CD8-positive, alpha-beta memory T cell (primary cell): Measurements from ENCODE around the gene PIK3R5. TPM values are rescaled to one million over a fixed set of nuclear protein-coding genes. Genes with fewer than 3 reads are reported as not detected.
A peak's percentile ranks its signal among the peaks of the same experiment; 100 is the strongest.

Source experiments
- CTCF ChIA-PET: fragments of 350-600 bp; sonication (Branson Sonifier 250); formaldehyde crosslinking; loops from one replicate; lab custom pipeline; 2021; ENCODE audit warnings: antibody characterized with exemption; lab: Charles Lee
- POLR2A ChIA-PET: fragments of 350-600 bp; sonication (Branson Sonifier 250); formaldehyde crosslinking; loops from one replicate; lab custom pipeline; 2021; ENCODE audit warnings: antibody characterized with exemption; lab: Charles Lee
- DNase-seq, 5 donors: peaks; one replicate each; pipeline versions ENCODE4 v3.0.0 to v3.0.0-alpha.2; 2020 to 2022; ENCODE audit warnings: mixed read lengths in 1 of 5
- H3K27ac ChIP-seq: one replicate; pipeline ENCODE4 v1.7.0; 2013; ENCODE audit warnings: low read depth, mild to moderate bottlenecking, low read length, moderate library complexity
- H3K27me3 ChIP-seq: 2 replicates; pipeline ENCODE4 v1.7.0; 2013; ENCODE audit warnings: low read length, mild to moderate bottlenecking; ENCODE audit not compliant: insufficient read depth, poor library complexity, severe bottlenecking
- H3K36me3 ChIP-seq: 2 replicates; pipeline ENCODE4 v1.7.0; 2013; ENCODE audit warnings: mild to moderate bottlenecking, low read length, moderate library complexity; ENCODE audit not compliant: insufficient read depth
- H3K4me1 ChIP-seq: 2 replicates; pipeline ENCODE4 v1.7.0; 2013; ENCODE audit warnings: mild to moderate bottlenecking, low read length, moderate library complexity; ENCODE audit not compliant: insufficient read depth
- H3K4me3 ChIP-seq: 2 replicates; pipeline ENCODE4 v1.7.0; 2013; ENCODE audit warnings: mild to moderate bottlenecking, low read length
- H3K9me3 ChIP-seq: 2 replicates; pipeline ENCODE4 v1.7.0; 2013; ENCODE audit warnings: mild to moderate bottlenecking, low read length
- H3K27ac Mint-ChIP-seq, 8 donors: one replicate each; pipeline ENCODE4 v1.8.0; 2020 to 2021; ENCODE audit warnings: mixed read lengths in 8 of 8, mild to moderate bottlenecking in 6 of 8, inconsistent platforms in 3 of 8, moderate library complexity in 3 of 8
- H3K27me3 Mint-ChIP-seq, 2 donors: one replicate each; pipeline ENCODE4 v1.8.0; 2020 to 2021; ENCODE audit warnings: mixed read lengths in 2 of 2, mild to moderate bottlenecking in 1 of 2, moderate library complexity in 1 of 2
- H3K36me3 Mint-ChIP-seq, 3 donors: one replicate each; pipeline ENCODE4 v1.8.0; 2020 to 2021; ENCODE audit warnings: mixed read lengths in 3 of 3, inconsistent platforms in 1 of 3, mild to moderate bottlenecking in 1 of 3
- H3K4me1 Mint-ChIP-seq, 3 donors: one replicate each; pipeline ENCODE4 v1.8.0; 2020 to 2021; ENCODE audit warnings: mixed read lengths in 3 of 3, inconsistent platforms in 1 of 3, mild to moderate bottlenecking in 1 of 3
- H3K4me3 Mint-ChIP-seq, 7 donors: one replicate each; pipeline ENCODE4 v1.8.0; 2020 to 2021; ENCODE audit warnings: mixed read lengths in 7 of 7, mild to moderate bottlenecking in 6 of 7, moderate library complexity in 4 of 7, inconsistent platforms in 2 of 7
- H3K9me3 Mint-ChIP-seq, 5 donors: one replicate each; pipeline ENCODE4 v1.8.0; 2020 to 2022; ENCODE audit warnings: mixed read lengths in 5 of 5, mild to moderate bottlenecking in 3 of 5, moderate library complexity in 2 of 5, inconsistent platforms in 1 of 5
- polyA plus RNA-seq: library from polyadenylated mRNA; unstranded; fragments of 300-500 nt; fragmentation: Illumina TruSeq; gene quantifications from one replicate; pipeline ENCODE4 v1.2.3, GENCODE V29; 2021
- total RNA-seq, 2 experiments: library from RNA; stranded (reverse); gene quantifications; one replicate each; pipeline ENCODE4 v1.2.3, GENCODE V29; 2021

PIK3R5 gene
- total and polyA plus RNA-seq, 3 experiments from 2014 or later, result 28.6 to 71.6 (median 30.2) TPM

DNA sequence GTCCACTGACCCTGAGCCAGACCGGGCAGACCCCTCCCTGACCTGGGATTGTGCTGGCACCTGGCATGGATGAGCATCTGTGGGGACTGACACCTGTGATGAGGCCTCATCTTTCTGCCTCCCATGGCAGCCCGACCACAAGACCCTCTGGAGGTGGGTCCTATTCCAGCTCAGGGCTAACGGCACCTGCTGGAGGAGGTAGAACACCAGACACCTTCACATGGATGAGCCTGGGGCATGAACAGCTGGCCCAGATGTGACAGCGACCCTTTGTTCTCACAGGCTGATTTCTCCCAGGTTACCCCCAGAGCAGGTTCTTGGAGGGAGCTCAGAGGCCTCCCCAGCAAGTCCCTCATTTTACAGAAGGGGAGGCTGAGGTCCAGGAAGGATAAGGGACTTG lies 51.6 kb downstream of the PIK3R5 start:
- POLR2A ChIA-PET, result no interaction called here
- Mint-ChIP-seq H3K27ac (peak overlapping the region in 3 of 8 donors; percentile 17 to 75 (median 70)), H3K4me3 (peak overlapping the region in 1 of 7 donors; percentile 34), H3K4me1 (peaks cover 38 to 68% (median 51%) of the 10 kb centered on the region in 3 donors), H3K27me3 (no peaks in the 10 kb centered on the region), H3K9me3 (peaks cover 0 to 4% (median 0%) of the 10 kb centered on the region in 5 donors), H3K36me3 (peaks cover 2 to 80% (median 14%) of the 10 kb centered on the region in 3 donors)
- no peak for DNase-seq
- no peaks in the 10 kb centered on the region for H3K9me3 ChIP-seq
- CTCF ChIA-PET, result interaction anchor here (1.0 kb wide), 1 partner anchor 84 kb away, joined by 3 read pairs; no protein-coding TSS in a partner anchor
- peaks cover 7% of the 10 kb centered on the region for H3K4me1 ChIP-seq
- H3K27ac ChIP-seq, result no peak overlapping the region
- H3K36me3 ChIP-seq, result peaks cover 39% of the 10 kb centered on the region
- H3K27me3 ChIP-seq, result no peaks in the 10 kb centered on the region
- no peak overlapping the region for H3K4me3 ChIP-seq

DNA sequence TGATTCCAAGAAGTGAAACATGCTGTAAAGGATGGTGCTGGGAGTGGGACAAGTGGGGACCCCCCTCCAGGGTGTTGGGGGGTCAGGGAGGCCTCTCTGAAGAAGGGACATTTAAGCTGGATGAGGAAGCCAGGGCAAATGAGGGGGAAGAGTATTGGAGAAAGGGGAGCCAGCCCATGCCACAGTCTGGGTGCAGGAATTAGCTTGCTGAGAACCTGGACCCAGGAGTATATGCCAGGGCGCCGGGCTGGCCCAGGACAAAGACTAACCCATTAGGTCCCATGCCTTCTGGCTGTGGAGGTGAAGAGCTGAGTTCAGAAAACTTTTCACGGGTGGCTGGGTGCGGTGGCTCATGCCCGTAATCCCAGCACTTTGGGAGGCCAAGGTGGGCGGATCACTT lies 52.4 kb downstream of the PIK3R5 start:
- Histone ChIP-seq H3K4me3 (no peak overlapping the region), H3K27ac (no peak overlapping the region), H3K9me3 (no peaks in the 10 kb centered on the region), H3K4me1 (peaks cover 7% of the 10 kb centered on the region), H3K36me3 (peaks cover 42% of the 10 kb centered on the region), H3K27me3 (no peaks in the 10 kb centered on the region)
- no peak overlapping the region for H3K4me3 Mint-ChIP-seq
- ChIA-PET POLR2A (interaction anchor here (0.6 to 1.3 kb wide), 3 partner anchors 10 to 51 kb away, joined by 3 to 4 read pairs (median 4); no protein-coding TSS in a partner anchor), CTCF (interaction anchor here (1.0 kb wide), 1 partner anchor 85 kb away, joined by 3 read pairs; no protein-coding TSS in a partner anchor)
- peaks cover 32 to 63% (median 54%) of the 10 kb centered on the region in 3 donors for H3K4me1 Mint-ChIP-seq
- H3K9me3 Mint-ChIP-seq, result peaks cover 0 to 3% (median 0%) of the 10 kb centered on the region in 5 donors
- peaks cover 8 to 82% (median 17%) of the 10 kb centered on the region in 3 donors for H3K36me3 Mint-ChIP-seq
- DNase-seq, result no peak
- no peaks in the 10 kb centered on the region for H3K27me3 Mint-ChIP-seq
- H3K27ac Mint-ChIP-seq, result peak overlapping the region in 6 of 8 donors; percentile 33 to 83 (median 72)

DNA sequence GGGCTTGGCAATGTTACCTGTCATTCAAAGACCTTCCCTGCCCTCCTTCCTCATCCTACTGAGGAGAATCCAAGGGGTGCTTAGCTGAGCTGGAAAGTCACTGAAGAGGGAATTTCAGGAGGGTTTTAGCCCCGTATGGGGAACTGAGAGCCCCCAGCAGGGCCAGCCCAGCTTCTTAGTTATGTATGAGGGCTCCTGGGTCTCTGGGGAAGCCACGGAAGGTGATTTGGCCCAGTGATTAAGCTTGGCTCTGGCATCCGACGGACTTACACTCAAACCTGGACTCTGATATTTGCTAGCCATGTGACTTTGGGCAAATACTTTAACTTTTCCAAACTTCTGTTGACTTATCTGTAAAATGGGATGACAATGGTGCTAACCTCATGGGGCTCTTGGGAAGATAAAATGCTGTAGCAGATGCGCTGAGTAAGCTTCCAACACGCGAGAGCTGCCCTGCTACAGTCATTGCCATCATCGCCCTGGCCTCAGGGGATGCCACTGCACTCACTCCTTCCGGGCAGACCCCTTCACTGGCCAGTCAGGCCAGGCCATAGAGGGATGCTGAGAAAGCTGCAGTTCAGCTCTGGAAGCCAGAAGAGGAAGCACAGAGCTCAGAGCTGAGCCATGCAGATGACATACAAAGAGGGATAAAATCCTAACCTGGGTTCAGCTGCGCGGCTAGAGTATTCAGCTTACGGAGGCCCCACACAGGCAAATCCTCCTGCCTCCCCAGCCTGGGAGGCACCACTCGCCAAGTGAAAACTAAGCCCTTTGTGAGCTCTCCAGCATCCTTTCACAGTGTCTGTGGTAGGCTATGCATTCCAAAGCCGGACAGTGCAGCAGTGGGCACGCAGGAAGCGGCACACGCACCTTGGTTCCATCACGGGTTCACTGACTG lies 53.2 kb downstream of the PIK3R5 start:
- H3K4me3 ChIP-seq, result no peak overlapping the region
- H3K4me1 Mint-ChIP-seq, result peaks cover 29 to 63% (median 54%) of the 10 kb centered on the region in 3 donors
- H3K4me1 ChIP-seq, result peaks cover 7% of the 10 kb centered on the region
- H3K27ac Mint-ChIP-seq, result peak overlapping the region in 7 of 8 donors; percentile 32 to 85 (median 72)
- H3K4me3 Mint-ChIP-seq, result no peak overlapping the region
- H3K27ac ChIP-seq, result no peak overlapping the region
- no peak for DNase-seq
- peaks cover 48% of the 10 kb centered on the region for H3K36me3 ChIP-seq
- peaks cover 11 to 85% (median 19%) of the 10 kb centered on the region in 3 donors for H3K36me3 Mint-ChIP-seq
- POLR2A ChIA-PET, result interaction anchor here (0.6 to 1.3 kb wide), 3 partner anchors 11 to 51 kb away, joined by 3 to 4 read pairs (median 4); no protein-coding TSS in a partner anchor
- no peaks in the 10 kb centered on the region for H3K9me3 ChIP-seq
- no peaks in the 10 kb centered on the region for H3K9me3 Mint-ChIP-seq
- no peaks in the 10 kb centered on the region for H3K27me3 ChIP-seq
- CTCF ChIA-PET, result interaction anchor here (1.0 kb wide), 1 partner anchor 85 kb away, joined by 3 read pairs; no protein-coding TSS in a partner anchor
- H3K27me3 Mint-ChIP-seq, result no peaks in the 10 kb centered on the region

DNA sequence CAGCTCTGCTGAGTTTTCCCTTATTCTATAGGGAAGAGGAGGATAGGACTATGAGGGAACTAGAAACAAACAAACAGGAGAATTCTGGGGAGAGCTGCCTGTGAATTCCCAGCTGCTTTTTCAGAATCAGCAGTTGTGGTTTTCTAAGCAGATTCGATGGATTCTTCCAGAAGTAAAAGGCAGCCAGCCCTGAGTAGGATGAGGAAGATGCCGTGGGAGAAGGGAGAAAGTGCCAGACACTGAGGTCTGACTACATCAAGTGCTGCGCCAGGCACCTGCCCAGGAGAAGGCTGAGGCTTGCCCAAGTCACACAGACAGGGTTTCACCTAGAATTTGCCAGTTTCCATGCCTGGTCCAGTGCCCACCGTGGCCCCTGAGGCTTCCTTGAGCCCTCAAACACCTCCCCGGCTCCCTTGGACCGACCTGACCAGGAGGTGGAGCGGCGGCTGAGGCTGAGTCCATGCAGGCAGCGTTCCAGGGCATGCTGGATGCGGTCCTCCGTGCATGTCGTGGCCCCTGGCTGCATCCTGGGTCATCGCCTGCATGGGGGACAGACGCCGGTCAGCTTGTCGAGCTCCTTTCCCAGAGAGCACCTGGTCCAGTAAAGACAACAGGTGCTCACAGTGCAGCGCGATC lies 54.4 kb downstream of the PIK3R5 start:
- Histone ChIP-seq H3K4me3 (no peak overlapping the region), H3K4me1 (no peaks in the 10 kb centered on the region), H3K27ac (no peak overlapping the region), H3K27me3 (no peaks in the 10 kb centered on the region), H3K9me3 (no peaks in the 10 kb centered on the region), H3K36me3 (peaks cover 48% of the 10 kb centered on the region)
- H3K36me3 Mint-ChIP-seq, result peaks cover 11 to 84% (median 17%) of the 10 kb centered on the region in 3 donors
- peak overlapping the region in 7 of 8 donors; percentile 29 to 85 (median 77) for H3K27ac Mint-ChIP-seq
- ChIA-PET POLR2A (interaction anchor here (0.6 to 1.4 kb wide), 2 partner anchors 54 to 1457 kb away, joined by 4 to 5 read pairs; partner anchors contain the start of gene PIK3R5), CTCF (interaction anchor here (1.0 kb wide), 1 partner anchor 10 kb away, joined by 4 read pairs; no protein-coding TSS in a partner anchor)
- no peak overlapping the region for H3K4me3 Mint-ChIP-seq
- H3K9me3 Mint-ChIP-seq, result no peaks in the 10 kb centered on the region
- no peak for DNase-seq
- H3K4me1 Mint-ChIP-seq, result peaks cover 20 to 51% (median 45%) of the 10 kb centered on the region in 3 donors
- H3K27me3 Mint-ChIP-seq, result no peaks in the 10 kb centered on the region

DNA sequence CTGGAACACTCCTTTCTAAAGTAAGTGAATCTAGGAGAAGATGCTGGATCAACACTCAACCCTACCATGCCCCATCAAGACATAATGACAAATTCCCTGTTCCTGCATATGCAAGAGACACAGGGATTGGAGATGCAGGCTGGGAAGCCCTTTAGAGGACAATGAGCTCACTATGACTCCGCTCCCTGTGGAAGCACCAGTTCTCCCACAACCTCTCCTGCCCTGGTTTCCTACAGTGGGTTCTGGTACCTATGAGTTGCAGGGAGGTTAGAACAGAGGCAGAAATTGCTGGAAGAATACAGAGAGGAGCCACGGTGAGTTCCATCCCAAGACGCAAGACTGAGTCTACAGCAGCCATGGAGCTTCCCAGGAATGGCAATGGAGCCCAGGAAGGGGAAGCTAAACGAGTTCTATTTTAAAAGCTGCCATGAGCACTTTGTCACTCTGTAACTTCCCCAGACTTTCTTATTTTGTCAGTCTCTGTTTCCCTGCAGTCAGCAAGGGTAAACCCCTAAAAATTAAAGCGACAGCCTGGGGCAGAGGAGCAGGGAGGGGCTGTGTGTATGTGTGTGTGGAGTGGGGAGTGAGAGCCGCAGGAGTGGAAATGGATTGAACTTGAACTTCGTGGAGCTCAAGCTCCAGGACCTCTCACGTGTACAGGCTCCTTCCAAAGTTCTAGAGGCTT lies 55.8 kb downstream of the PIK3R5 start:
- peaks cover 13 to 88% (median 21%) of the 10 kb centered on the region in 3 donors for H3K36me3 Mint-ChIP-seq

DNA sequence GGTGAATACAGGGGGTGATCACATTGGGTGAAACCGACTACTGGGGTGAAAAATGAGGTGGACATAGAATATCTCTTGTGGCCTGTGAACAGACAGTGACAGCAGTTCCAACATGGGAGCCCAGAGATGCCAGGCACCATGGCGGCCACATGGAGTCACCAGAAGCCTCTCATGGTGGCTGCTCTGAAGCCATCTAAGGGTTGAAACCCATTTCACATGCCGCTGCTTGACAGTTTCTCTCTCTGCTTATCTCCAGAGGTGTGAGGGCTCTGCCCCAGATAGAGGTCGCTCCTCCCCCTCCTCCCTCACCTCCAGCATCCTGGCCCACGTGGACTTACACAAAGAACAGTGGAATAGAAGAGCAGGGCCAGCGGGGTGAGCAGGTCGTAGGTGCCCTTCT lies 60.2 kb downstream of the PIK3R5 start:
- Mint-ChIP-seq H3K36me3 (peaks cover 21 to 82% (median 30%) of the 10 kb centered on the region in 3 donors), H3K9me3 (no peaks in the 10 kb centered on the region), H3K4me1 (peaks cover 41 to 44% (median 42%) of the 10 kb centered on the region in 3 donors), H3K4me3 (peak overlapping the region in 3 of 7 donors; percentile 4 to 39 (median 26)), H3K27ac (peak overlapping the region; percentile 62 to 94 (median 89)), H3K27me3 (no peaks in the 10 kb centered on the region)
- peaks cover 51% of the 10 kb centered on the region for H3K36me3 ChIP-seq
- peak in 2 of 5 donors; percentile 37 for DNase-seq
- no peak overlapping the region for H3K27ac ChIP-seq
- H3K9me3 ChIP-seq, result no peaks in the 10 kb centered on the region
- H3K4me3 ChIP-seq, result no peak overlapping the region
- H3K27me3 ChIP-seq, result no peaks in the 10 kb centered on the region
- peaks cover 16% of the 10 kb centered on the region for H3K4me1 ChIP-seq
- ChIA-PET POLR2A (no interaction called here), CTCF (no interaction called here)

More for the DNA sequence above, 55.8 kb downstream of the PIK3R5 start:
- Mint-ChIP-seq H3K4me1 (peaks cover 29 to 48% (median 47%) of the 10 kb centered on the region in 3 donors), H3K9me3 (no peaks in the 10 kb centered on the region), H3K4me3 (no peak overlapping the region), H3K27me3 (no peaks in the 10 kb centered on the region), H3K27ac (peak overlapping the region in 5 of 8 donors; percentile 8 to 79 (median 46))
- Histone ChIP-seq H3K27ac (no peak overlapping the region), H3K9me3 (no peaks in the 10 kb centered on the region), H3K36me3 (peaks cover 58% of the 10 kb centered on the region), H3K4me1 (no peaks in the 10 kb centered on the region), H3K27me3 (no peaks in the 10 kb centered on the region), H3K4me3 (no peak overlapping the region)
- no peak for DNase-seq
- ChIA-PET CTCF (interaction anchor here (1.0 kb wide), 1 partner anchor 9 kb away, joined by 4 read pairs; no protein-coding TSS in a partner anchor), POLR2A (interaction anchor here (1.4 kb wide), 1 partner anchor 55 kb away, joined by 4 read pairs; the partner anchor contains the start of gene PIK3R5)

DNA sequence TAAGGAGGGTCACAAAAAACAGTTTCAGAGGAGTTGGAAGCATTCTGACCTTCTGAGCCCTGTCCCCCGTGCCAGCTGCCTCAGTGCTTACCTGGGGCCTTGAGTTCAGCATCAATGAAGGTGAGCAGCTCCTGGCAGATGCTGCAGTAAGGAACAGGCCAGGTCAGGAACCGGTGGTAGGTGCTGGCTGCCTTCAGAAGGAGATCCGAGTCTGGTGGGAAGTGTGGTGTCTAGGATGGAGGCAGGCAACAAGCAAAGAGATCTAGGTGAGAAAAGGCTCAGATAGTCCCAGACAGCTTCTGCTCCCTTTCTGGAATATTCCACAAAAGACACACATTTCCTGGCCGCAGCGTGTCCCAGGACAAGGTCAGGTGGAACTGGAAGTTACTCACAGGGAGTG lies 60.8 kb downstream of the PIK3R5 start:
- H3K4me3 ChIP-seq, result no peak overlapping the region
- ChIA-PET CTCF (no interaction called here), POLR2A (no interaction called here)
- peaks cover 47 to 49% (median 48%) of the 10 kb centered on the region in 3 donors for H3K4me1 Mint-ChIP-seq
- H3K4me1 ChIP-seq, result peaks cover 22% of the 10 kb centered on the region
- no peak overlapping the region for H3K27ac ChIP-seq
- DNase-seq, result no peak
- no peaks in the 10 kb centered on the region for H3K27me3 ChIP-seq
- H3K27me3 Mint-ChIP-seq, result no peaks in the 10 kb centered on the region
- H3K36me3 ChIP-seq, result peaks cover 46% of the 10 kb centered on the region
- no peaks in the 10 kb centered on the region for H3K9me3 ChIP-seq
- H3K9me3 Mint-ChIP-seq, result no peaks in the 10 kb centered on the region
- H3K4me3 Mint-ChIP-seq, result no peak overlapping the region
- peak overlapping the region; percentile 61 to 94 (median 89) for H3K27ac Mint-ChIP-seq
- H3K36me3 Mint-ChIP-seq, result peaks cover 25 to 81% (median 30%) of the 10 kb centered on the region in 3 donors
